ENCODE data around the gene PJA1.

The PJA1 gene

GRCh38 chrX:69186651-69187050 is 21.4 kb upstream of the PJA1 start:
- no peak for FAIRE-seq
- no peak for DNase-seq (ENCODE audit: insufficient read length)
- TF ChIP-seq TAF1 (IDR thresholded peaks at IDR 0.05; ENCODE audit: borderline replicate concordance, low read depth, low read length) (no peak), POLR2AphosphoS5 (IDR thresholded peaks at IDR 0.05; ENCODE audit: low read depth, low read length) (no peak), POLR2A (IDR thresholded peaks at IDR 0.05; ENCODE audit: low read depth, low read length) (no peak)

GRCh38 chrX:69185886-69186285 is 20.6 kb upstream of the PJA1 start:
- TF ChIP-seq TAF1 (IDR thresholded peaks at IDR 0.05; ENCODE audit: borderline replicate concordance, low read depth, low read length) (no peak), POLR2AphosphoS5 (IDR thresholded peaks at IDR 0.05; ENCODE audit: low read depth, low read length) (no peak), POLR2A (IDR thresholded peaks at IDR 0.05; ENCODE audit: low read depth, low read length) (no peak)
- no peak for DNase-seq (ENCODE audit: insufficient read length)
- no peak for FAIRE-seq

GRCh38 chrX:69185141-69185540 is 19.9 kb upstream of the PJA1 start:
- TF ChIP-seq TAF1 (IDR thresholded peaks at IDR 0.05; ENCODE audit: borderline replicate concordance, low read depth, low read length): no peak
- TF ChIP-seq POLR2A (IDR thresholded peaks at IDR 0.05; ENCODE audit: low read depth, low read length): no peak
- TF ChIP-seq POLR2AphosphoS5 (IDR thresholded peaks at IDR 0.05; ENCODE audit: low read depth, low read length): no peak
- FAIRE-seq (no peak), DNase-seq (ENCODE audit: insufficient read length) (no peak)

- TF ChIP-seq POLR2AphosphoS5 (IDR thresholded peaks at IDR 0.05; ENCODE audit: low read depth, low read length) (no peak), POLR2A (IDR thresholded peaks at IDR 0.05; ENCODE audit: low read depth, low read length) (no peak), TAF1 (IDR thresholded peaks at IDR 0.05; ENCODE audit: borderline replicate concordance, low read depth, low read length) (no peak)
- FAIRE-seq (no peak), DNase-seq (ENCODE audit: insufficient read length) (no peak)
Measured at GRCh38 chrX:69182818-69183380, 17.6 kb upstream of the PJA1 start.

- FAIRE-seq (no peak), DNase-seq (ENCODE audit: insufficient read length) (no peak)
- TF ChIP-seq POLR2A (IDR thresholded peaks at IDR 0.05; ENCODE audit: low read depth, low read length) (no peak), TAF1 (IDR thresholded peaks at IDR 0.05; ENCODE audit: borderline replicate concordance, low read depth, low read length) (no peak), POLR2AphosphoS5 (IDR thresholded peaks at IDR 0.05; ENCODE audit: low read depth, low read length) (no peak)
Measured at GRCh38 chrX:69179380-69179911, 14.2 kb upstream of the PJA1 start.

- DNase-seq (ENCODE audit: insufficient read length) (no peak), FAIRE-seq (no peak)
- no peak for TF ChIP-seq POLR2A (IDR thresholded peaks at IDR 0.05; ENCODE audit: low read depth, low read length)
- TF ChIP-seq TAF1 (IDR thresholded peaks at IDR 0.05; ENCODE audit: borderline replicate concordance, low read depth, low read length): no peak
- no peak for TF ChIP-seq POLR2AphosphoS5 (IDR thresholded peaks at IDR 0.05; ENCODE audit: low read depth, low read length)
Measured at GRCh38 chrX:69178592-69178991, 13.3 kb upstream of the PJA1 start.

GRCh38 chrX:69177511-69178162 is 12.4 kb upstream of the PJA1 start:
- FAIRE-seq: no peak
- TF ChIP-seq POLR2AphosphoS5 (IDR thresholded peaks at IDR 0.05; ENCODE audit: low read depth, low read length): no peak
- no peak for TF ChIP-seq POLR2A (IDR thresholded peaks at IDR 0.05; ENCODE audit: low read depth, low read length)
- TF ChIP-seq TAF1 (IDR thresholded peaks at IDR 0.05; ENCODE audit: borderline replicate concordance, low read depth, low read length): no peak

GRCh38 chrX:69176053-69176452 is 10.8 kb upstream of the PJA1 start:
- no peak for FAIRE-seq
- TF ChIP-seq POLR2AphosphoS5 (IDR thresholded peaks at IDR 0.05; ENCODE audit: low read depth, low read length): no peak
- no peak for TF ChIP-seq TAF1 (IDR thresholded peaks at IDR 0.05; ENCODE audit: borderline replicate concordance, low read depth, low read length)
- TF ChIP-seq POLR2A (IDR thresholded peaks at IDR 0.05; ENCODE audit: low read depth, low read length): no peak

More at GRCh38 chrX:69177511-69178162, 12.4 kb upstream of the PJA1 start:
- no peak for DNase-seq (ENCODE audit: insufficient read length)

GRCh38 chrX:69173906-69174305 is 8.7 kb upstream of the PJA1 start:
- FAIRE-seq (no peak), DNase-seq (ENCODE audit: insufficient read length) (no peak)
- TF ChIP-seq TAF1 (IDR thresholded peaks at IDR 0.05; ENCODE audit: borderline replicate concordance, low read depth, low read length) (no peak), POLR2AphosphoS5 (IDR thresholded peaks at IDR 0.05; ENCODE audit: low read depth, low read length) (no peak), POLR2A (IDR thresholded peaks at IDR 0.05; ENCODE audit: low read depth, low read length) (no peak)

More at GRCh38 chrX:69176053-69176452, 10.8 kb upstream of the PJA1 start:
- no peak for DNase-seq (ENCODE audit: insufficient read length)

GRCh38 chrX:69172937-69173336 is 7.7 kb upstream of the PJA1 start:
- FAIRE-seq (no peak), DNase-seq (ENCODE audit: insufficient read length) (no peak)
- TF ChIP-seq TAF1 (IDR thresholded peaks at IDR 0.05; ENCODE audit: borderline replicate concordance, low read depth, low read length): no peak
- no peak for TF ChIP-seq POLR2A (IDR thresholded peaks at IDR 0.05; ENCODE audit: low read depth, low read length)
- TF ChIP-seq POLR2AphosphoS5 (IDR thresholded peaks at IDR 0.05; ENCODE audit: low read depth, low read length): no peak

GRCh38 chrX:69170319-69170718 is 5.1 kb upstream of the PJA1 start:
- no peak for FAIRE-seq
- TF ChIP-seq POLR2AphosphoS5 (IDR thresholded peaks at IDR 0.05; ENCODE audit: low read depth, low read length): no peak
- no peak for TF ChIP-seq TAF1 (IDR thresholded peaks at IDR 0.05; ENCODE audit: borderline replicate concordance, low read depth, low read length)
- no peak for TF ChIP-seq POLR2A (IDR thresholded peaks at IDR 0.05; ENCODE audit: low read depth, low read length)
- DNase-seq (ENCODE audit: insufficient read length): no peak
